ENCODE results near the gene KLHL5.

DNA sequence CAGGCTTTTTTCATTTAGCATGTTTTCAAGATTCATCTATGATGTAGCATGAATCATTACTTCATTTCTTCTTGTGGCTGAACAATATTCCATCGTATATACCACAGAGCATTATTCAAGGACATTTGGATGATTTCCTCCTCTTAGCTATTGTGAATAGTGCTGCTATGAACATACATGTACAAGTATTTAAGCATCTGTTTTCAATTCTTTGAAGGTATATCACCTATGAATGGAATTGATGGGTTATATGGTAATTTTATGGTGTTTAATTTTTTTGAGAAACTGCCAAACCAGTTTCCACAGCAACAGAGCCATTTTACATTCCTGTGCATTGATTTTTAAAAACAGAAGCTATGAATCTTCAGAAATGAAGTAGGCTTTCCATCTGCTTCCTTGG is 84.2 kb downstream of the KLHL5 start:
- TF ChIP-seq CTCF (IDR thresholded peaks at IDR 0.05) (no peak), POLR2A (IDR thresholded peaks at IDR 0.05) (no peak)

All from uterus (tissue), 2 donors.